ENCODE data around the gene TREML4. TPM values are rescaled to one million over a fixed set of nuclear protein-coding genes. Genes with fewer than 3 reads are reported as not detected.

TREML4 gene
- total RNA-seq, 4 donors from 2014 or later = not detected

DNA sequence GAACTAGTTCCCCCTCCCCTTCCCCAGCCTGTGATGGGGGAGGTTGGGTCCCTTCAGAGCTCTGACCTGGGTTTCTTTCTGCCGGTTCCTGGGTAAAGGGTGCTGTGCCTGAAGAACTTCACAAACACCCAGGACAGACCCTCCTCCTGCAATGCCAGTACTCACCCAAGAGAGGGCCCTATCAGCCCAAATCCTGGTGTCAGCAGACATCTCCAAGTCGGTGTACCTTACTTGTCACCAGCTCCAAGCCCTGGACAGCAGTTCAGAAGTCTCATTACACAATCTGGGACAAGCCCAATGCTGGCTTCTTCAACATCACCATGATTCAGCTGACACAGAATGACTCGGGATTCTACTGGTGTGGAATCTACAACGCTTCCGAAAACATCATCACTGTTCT, 467 bp downstream of the TREML4 start:
- Histone ChIP-seq H3K27ac (no peak overlapping the region), H3K4me1 (no peaks in the 10 kb centered on the region), H3K27me3 (peaks cover 23% of the 10 kb centered on the region), H3K36me3 (no peaks in the 10 kb centered on the region), H3K9me3 (no peaks in the 10 kb centered on the region), H3K4me3 (no peak overlapping the region)
- in situ Hi-C loops (cut with MboI; ENCODE audit: low pct_ligation_motif_present in 1 of 4, low pct_unique_long_range_greater_than_20kb in 1 of 4, low sequenced_read_pairs in 3 of 4) (no loop called here), intact Hi-C loops (cut with DNase I; ENCODE audit: low total_unique reads) (no loop called here)
- 47% methylated on average over 5 of the region's 5 CpGs; no CpG with 5 or more reads in 1 of the 2 donors for WGBS, 2 donors (ENCODE audit: low coverage in 1 of 2)
- no peak for TF ChIP-seq POLR2A (IDR thresholded peaks at IDR 0.05)
- TF ChIP-seq, protein P1, sequence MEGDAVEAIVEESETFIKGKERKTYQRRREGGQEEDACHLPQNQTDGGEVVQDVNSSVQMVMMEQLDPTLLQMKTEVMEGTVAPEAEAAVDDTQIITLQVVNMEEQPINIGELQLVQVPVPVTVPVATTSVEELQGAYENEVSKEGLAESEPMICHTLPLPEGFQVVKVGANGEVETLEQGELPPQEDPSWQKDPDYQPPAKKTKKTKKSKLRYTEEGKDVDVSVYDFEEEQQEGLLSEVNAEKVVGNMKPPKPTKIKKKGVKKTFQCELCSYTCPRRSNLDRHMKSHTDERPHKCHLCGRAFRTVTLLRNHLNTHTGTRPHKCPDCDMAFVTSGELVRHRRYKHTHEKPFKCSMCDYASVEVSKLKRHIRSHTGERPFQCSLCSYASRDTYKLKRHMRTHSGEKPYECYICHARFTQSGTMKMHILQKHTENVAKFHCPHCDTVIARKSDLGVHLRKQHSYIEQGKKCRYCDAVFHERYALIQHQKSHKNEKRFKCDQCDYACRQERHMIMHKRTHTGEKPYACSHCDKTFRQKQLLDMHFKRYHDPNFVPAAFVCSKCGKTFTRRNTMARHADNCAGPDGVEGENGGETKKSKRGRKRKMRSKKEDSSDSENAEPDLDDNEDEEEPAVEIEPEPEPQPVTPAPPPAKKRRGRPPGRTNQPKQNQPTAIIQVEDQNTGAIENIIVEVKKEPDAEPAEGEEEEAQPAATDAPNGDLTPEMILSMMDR (IDR thresholded peaks at IDR 0.05) = no peak
- TF ChIP-seq EP300 (IDR thresholded peaks at IDR 0.05; ENCODE audit: low read depth) = no peak
- no peak for TF ChIP-seq POLR2AphosphoS5 (IDR thresholded peaks at IDR 0.05)
- no peak for DNase-seq

DNA sequence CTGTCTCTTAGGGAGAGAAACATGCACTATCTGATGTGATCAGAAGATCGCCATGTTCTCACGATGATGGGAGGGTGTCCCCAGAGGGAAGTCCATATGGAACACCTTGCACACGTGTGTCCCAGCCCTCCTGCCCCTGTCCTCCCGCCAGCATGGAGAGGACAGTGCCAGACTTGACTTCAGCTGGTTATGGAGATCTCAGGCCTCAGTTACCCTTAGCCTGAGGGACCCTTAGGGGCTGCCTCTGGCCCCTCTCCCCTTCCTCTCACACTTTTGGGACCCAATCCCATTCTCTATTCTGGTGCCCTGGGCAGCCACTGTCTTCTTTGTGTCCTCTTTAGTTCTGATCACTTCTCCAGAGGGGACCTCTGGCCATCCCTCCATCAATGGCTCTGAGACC, 1.6 kb downstream of the TREML4 start:
- in situ Hi-C loops (cut with MboI; ENCODE audit: low pct_ligation_motif_present in 1 of 4, low pct_unique_long_range_greater_than_20kb in 1 of 4, low sequenced_read_pairs in 3 of 4) = no loop called here
- no peak for TF ChIP-seq EP300 (IDR thresholded peaks at IDR 0.05; ENCODE audit: low read depth)
- TF ChIP-seq POLR2A (IDR thresholded peaks at IDR 0.05) = no peak
- TF ChIP-seq POLR2AphosphoS5 (IDR thresholded peaks at IDR 0.05) = no peak
- TF ChIP-seq, protein P1 (IDR thresholded peaks at IDR 0.05) = no peak
- H3K4me3 ChIP-seq = no peak overlapping the region
- no peaks in the 10 kb centered on the region for H3K9me3 ChIP-seq
- peaks cover 23% of the 10 kb centered on the region for H3K27me3 ChIP-seq
- no peak for DNase-seq
- H3K4me1 ChIP-seq = no peaks in the 10 kb centered on the region
- no peaks in the 10 kb centered on the region for H3K36me3 ChIP-seq
- H3K27ac ChIP-seq = no peak overlapping the region
- intact Hi-C loops (cut with DNase I; ENCODE audit: low total_unique reads) = no loop called here
- WGBS, 2 donors (ENCODE audit: low coverage in 1 of 2) = 80 to 85% methylated on average over 2 to 4 of the region's 4 CpGs

DNA sequence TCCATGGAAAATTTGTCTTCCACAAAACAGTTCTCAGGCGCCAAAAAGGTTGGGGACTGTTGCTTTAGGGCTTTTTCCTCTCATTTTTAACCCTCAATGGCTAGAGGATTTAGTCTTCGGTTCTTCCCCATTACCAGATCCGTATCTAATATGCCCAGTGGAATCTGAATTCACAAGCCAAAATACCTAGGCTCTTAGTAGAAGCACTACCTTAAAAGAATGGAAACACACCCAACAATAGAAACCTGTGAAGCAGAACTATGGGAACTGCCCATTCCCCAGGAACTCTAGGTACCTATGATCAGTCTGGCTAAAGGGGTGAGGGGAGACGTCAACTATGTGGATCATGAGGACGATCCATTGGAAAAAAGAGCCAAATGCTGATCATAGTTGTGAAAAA, 3.1 kb downstream of the TREML4 start:
- TF ChIP-seq EP300 (IDR thresholded peaks at IDR 0.05; ENCODE audit: low read depth) (no peak), POLR2A (IDR thresholded peaks at IDR 0.05) (no peak), POLR2AphosphoS5 (IDR thresholded peaks at IDR 0.05) (no peak)
- TF ChIP-seq, protein P1 (IDR thresholded peaks at IDR 0.05) = no peak
- Histone ChIP-seq H3K9me3 (no peaks in the 10 kb centered on the region), H3K36me3 (no peaks in the 10 kb centered on the region), H3K4me1 (no peaks in the 10 kb centered on the region), H3K27me3 (peaks cover 17% of the 10 kb centered on the region), H3K27ac (no peak overlapping the region), H3K4me3 (no peak overlapping the region)
- WGBS, 2 donors (ENCODE audit: low coverage in 1 of 2) = 46 to 58% methylated on average over 2 to 5 of the region's 5 CpGs
- in situ Hi-C loops (cut with MboI; ENCODE audit: low pct_ligation_motif_present in 1 of 4, low pct_unique_long_range_greater_than_20kb in 1 of 4, low sequenced_read_pairs in 3 of 4) = no loop called here
- intact Hi-C loops (cut with DNase I; ENCODE audit: low total_unique reads) = no loop called here
- no peak for DNase-seq

DNA sequence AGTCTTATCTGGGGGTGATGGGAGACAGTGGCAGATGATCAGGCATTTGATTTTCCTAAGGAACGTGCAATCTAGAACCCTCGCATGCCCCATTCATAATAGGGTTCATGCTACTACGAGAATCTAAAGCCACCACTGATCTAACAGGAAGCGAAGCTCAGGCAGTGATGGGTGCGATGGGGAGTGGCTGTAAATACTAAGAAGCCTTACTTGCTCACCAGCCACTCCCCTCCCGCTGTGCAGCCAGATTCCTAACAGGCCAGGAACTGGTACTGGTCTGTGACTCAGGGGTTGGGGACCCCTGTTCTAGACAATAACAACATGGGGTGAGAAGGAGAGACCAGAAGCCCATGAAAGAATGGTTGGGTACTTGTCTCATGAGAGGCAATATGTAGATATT, 4.5 kb downstream of the TREML4 start:
- H3K36me3 ChIP-seq = no peaks in the 10 kb centered on the region
- WGBS, 2 donors (ENCODE audit: low coverage in 1 of 2) = 87 to 92% methylated on average over 3 to 6 of the region's 6 CpGs
- H3K4me3 ChIP-seq = no peak overlapping the region
- intact Hi-C loops (cut with DNase I; ENCODE audit: low total_unique reads) (no loop called here), in situ Hi-C loops (cut with MboI; ENCODE audit: low pct_ligation_motif_present in 1 of 4, low pct_unique_long_range_greater_than_20kb in 1 of 4, low sequenced_read_pairs in 3 of 4) (no loop called here)
- no peak overlapping the region for H3K27ac ChIP-seq
- H3K27me3 ChIP-seq = peaks cover 12% of the 10 kb centered on the region
- H3K9me3 ChIP-seq = no peaks in the 10 kb centered on the region
- no peaks in the 10 kb centered on the region for H3K4me1 ChIP-seq
- DNase-seq = no peak
- TF ChIP-seq POLR2AphosphoS5 (IDR thresholded peaks at IDR 0.05) (no peak), POLR2A (IDR thresholded peaks at IDR 0.05) (no peak), EP300 (IDR thresholded peaks at IDR 0.05; ENCODE audit: low read depth) (no peak)
- TF ChIP-seq, protein P1 (IDR thresholded peaks at IDR 0.05) = no peak

All from transverse colon (tissue), 4 donors.